Parietal lobe (tissue), 1 donor: Measurements from ENCODE around the gene CERKL. TPM values are rescaled to one million over a fixed set of nuclear protein-coding genes. Genes with fewer than 3 reads are reported as not detected.

Source experiments
- total RNA-seq: library from RNA; depleted of rRNA; stranded (reverse); fragments of >200 nt; gene quantifications from one replicate; pipeline ENCODE4 v1.2.3, GENCODE V29; 2014

The CERKL gene
- total RNA-seq, result 1.3 TPM

GRCh38 chr2:181656450-181657291, at the start of gene CERKL:
Gene CERKL, minus strand, starts transcription at chr2:181657105. Its CDS starts 99 bp downstream, at chr2:181657006.

GRCh38 chr2:181680055-181680936, 23.4 kb upstream of the CERKL start, which contains the start of gene NEUROD1:
Gene NEUROD1, minus strand, starts transcription at chr2:181680517. Its CDS starts 1,657 bp downstream, at chr2:181678860.

Other genes starting within 250 kb of the CERKL start
- 9.4 TPM for gene ITGA4, start 199.7 kb downstream of the CERKL start, total RNA-seq
- gene NEUROD1, start 23.4 kb upstream of the CERKL start, total RNA-seq, result 4.7 TPM
- 47.6 TPM for gene ITPRID2, start 234.6 kb upstream of the CERKL start, total RNA-seq